ENCODE data around the gene CHD6. TPM values are rescaled to one million over a fixed set of nuclear protein-coding genes. Genes with fewer than 3 reads are reported as not detected.

CHD6 gene
- total and polyA plus RNA-seq, 3 experiments from 2014 or later: 24.6 to 59.5 (median 25.3) TPM

- H3K27me3 Mint-ChIP-seq: no peaks in the 10 kb centered on the region
- peaks cover 2 to 80% (median 52%) of the 10 kb centered on the region in 3 donors for H3K36me3 Mint-ChIP-seq
- H3K4me3 Mint-ChIP-seq: no peak overlapping the region
- no peaks in the 10 kb centered on the region for H3K9me3 Mint-ChIP-seq
- Histone ChIP-seq H3K9me3 (ENCODE audit: low read length) (no peaks in the 10 kb centered on the region), H3K27ac (ENCODE audit: low read depth, low read length) (no peak overlapping the region), H3K27me3 (ENCODE audit: insufficient read depth, low read length, poor library complexity, severe bottlenecking) (no peaks in the 10 kb centered on the region), H3K4me1 (ENCODE audit: insufficient read depth, low read length) (no peaks in the 10 kb centered on the region), H3K36me3 (ENCODE audit: insufficient read depth, low read length) (peaks cover 21% of the 10 kb centered on the region), H3K4me3 (ENCODE audit: low read length) (no peak overlapping the region)
- ChIA-PET CTCF (no interaction called here), POLR2A (no interaction called here)
- peaks cover 10 to 11% (median 10%) of the 10 kb centered on the region in 3 donors for H3K4me1 Mint-ChIP-seq
- no peak for DNase-seq
- peak overlapping the region in 1 of 8 donors; percentile 24 for H3K27ac Mint-ChIP-seq
These were observed 134.6 kb downstream of the CHD6 start for GRCh38 chr20:41483553-41483930.

DNA sequence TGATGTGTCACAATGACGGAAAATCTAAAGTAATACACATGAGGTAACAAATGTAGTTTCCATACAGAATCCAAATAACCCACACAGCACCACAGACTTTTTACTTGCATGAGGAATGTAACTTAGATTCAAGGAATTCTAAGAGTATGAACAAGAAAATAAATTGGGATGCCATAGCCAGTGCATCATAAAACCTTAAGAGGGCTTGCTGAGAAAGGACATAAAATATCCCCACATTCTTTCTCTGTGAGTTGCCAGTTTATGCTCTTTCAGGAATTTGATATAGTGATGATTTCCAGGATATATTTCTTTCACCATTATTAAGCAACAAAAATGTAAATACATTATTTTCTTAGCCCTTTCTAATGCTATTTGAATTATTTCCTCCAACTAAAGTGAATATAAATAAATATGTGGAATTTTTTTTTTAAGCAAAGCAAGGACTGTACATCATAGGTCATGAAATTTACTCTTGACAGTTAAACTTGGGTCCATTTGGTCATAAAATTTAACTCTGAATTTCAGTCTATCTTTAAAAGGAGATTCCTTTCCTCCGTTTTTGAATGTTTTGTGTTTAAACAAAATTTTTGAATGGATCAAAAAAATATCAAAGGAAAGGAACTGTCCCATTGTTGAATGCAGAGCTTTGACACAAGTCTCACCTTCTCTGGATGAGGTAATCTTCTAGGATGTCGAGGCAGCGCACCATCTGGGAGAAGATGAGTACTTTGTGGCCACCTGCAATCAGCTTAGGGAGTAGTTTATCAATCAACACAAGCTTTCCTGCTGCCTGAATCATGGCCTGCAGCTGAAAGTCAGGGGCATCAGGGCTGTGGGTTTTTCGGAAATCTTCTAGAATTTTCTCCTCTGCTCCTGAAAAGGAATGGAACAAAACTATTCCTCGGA lies 135.3 kb downstream of the CHD6 start:
- peaks cover 15% of the 10 kb centered on the region for H3K36me3 ChIP-seq (ENCODE audit: insufficient read depth, low read length)
- Mint-ChIP-seq H3K9me3 (no peaks in the 10 kb centered on the region), H3K27ac (peak overlapping the region in 2 of 8 donors; percentile 12 to 52), H3K36me3 (peaks cover 0 to 80% (median 49%) of the 10 kb centered on the region in 3 donors), H3K4me3 (no peak overlapping the region), H3K4me1 (peaks cover 10 to 11% (median 10%) of the 10 kb centered on the region in 3 donors), H3K27me3 (no peaks in the 10 kb centered on the region)
- no peak overlapping the region for H3K4me3 ChIP-seq (ENCODE audit: low read length)
- DNase-seq: no peak
- CTCF ChIA-PET: no interaction called here
- H3K4me1 ChIP-seq (ENCODE audit: insufficient read depth, low read length): no peaks in the 10 kb centered on the region
- H3K27ac ChIP-seq (ENCODE audit: low read depth, low read length): no peak overlapping the region
- H3K27me3 ChIP-seq (ENCODE audit: insufficient read depth, low read length, poor library complexity, severe bottlenecking): no peaks in the 10 kb centered on the region
- POLR2A ChIA-PET: no interaction called here
- no peaks in the 10 kb centered on the region for H3K9me3 ChIP-seq (ENCODE audit: low read length)

- H3K36me3 Mint-ChIP-seq: peaks cover 0 to 74% (median 38%) of the 10 kb centered on the region in 3 donors
- Histone ChIP-seq H3K27me3 (ENCODE audit: insufficient read depth, low read length, poor library complexity, severe bottlenecking) (no peaks in the 10 kb centered on the region), H3K4me1 (ENCODE audit: insufficient read depth, low read length) (no peaks in the 10 kb centered on the region), H3K36me3 (ENCODE audit: insufficient read depth, low read length) (peaks cover 4% of the 10 kb centered on the region), H3K9me3 (ENCODE audit: low read length) (no peaks in the 10 kb centered on the region), H3K27ac (ENCODE audit: low read depth, low read length) (no peak overlapping the region), H3K4me3 (ENCODE audit: low read length) (no peak overlapping the region)
- ChIA-PET CTCF (interaction anchor here (1.0 kb wide), 1 partner anchor 15 kb away, joined by 3 read pairs; no protein-coding TSS in a partner anchor), POLR2A (no interaction called here)
- DNase-seq: peak in 1 of 5 donors; percentile 8
- H3K4me3 Mint-ChIP-seq: no peak overlapping the region
- no peaks in the 10 kb centered on the region for H3K27me3 Mint-ChIP-seq
- peak overlapping the region in 6 of 8 donors; percentile 0 to 81 (median 40) for H3K27ac Mint-ChIP-seq
- H3K4me1 Mint-ChIP-seq: peaks cover 11 to 17% (median 16%) of the 10 kb centered on the region in 3 donors
- H3K9me3 Mint-ChIP-seq: no peaks in the 10 kb centered on the region
These were observed 138.0 kb downstream of the CHD6 start for GRCh38 chr20:41480054-41480770.

GRCh38 chr20:41479113-41479512 lies 139.1 kb downstream of the CHD6 start:
- peak overlapping the region in 2 of 8 donors; percentile 7 to 68 for H3K27ac Mint-ChIP-seq
- Histone ChIP-seq H3K27ac (ENCODE audit: low read depth, low read length) (no peak overlapping the region), H3K4me3 (ENCODE audit: low read length) (no peak overlapping the region), H3K9me3 (ENCODE audit: low read length) (no peaks in the 10 kb centered on the region), H3K27me3 (ENCODE audit: insufficient read depth, low read length, poor library complexity, severe bottlenecking) (no peaks in the 10 kb centered on the region), H3K36me3 (ENCODE audit: insufficient read depth, low read length) (peaks cover 7% of the 10 kb centered on the region), H3K4me1 (ENCODE audit: insufficient read depth, low read length) (no peaks in the 10 kb centered on the region)
- peaks cover 11 to 17% (median 16%) of the 10 kb centered on the region in 3 donors for H3K4me1 Mint-ChIP-seq
- DNase-seq: no peak
- H3K9me3 Mint-ChIP-seq: no peaks in the 10 kb centered on the region
- H3K36me3 Mint-ChIP-seq: peaks cover 0 to 72% (median 33%) of the 10 kb centered on the region in 3 donors
- ChIA-PET CTCF (no interaction called here), POLR2A (no interaction called here)
- H3K27me3 Mint-ChIP-seq: no peaks in the 10 kb centered on the region
- H3K4me3 Mint-ChIP-seq: no peak overlapping the region

GRCh38 chr20:41478026-41478425 lies 140.2 kb downstream of the CHD6 start:
- DNase-seq: no peak
- peaks cover 11 to 17% (median 16%) of the 10 kb centered on the region in 3 donors for H3K4me1 Mint-ChIP-seq
- peak overlapping the region in 2 of 8 donors; percentile 14 to 51 for H3K27ac Mint-ChIP-seq
- POLR2A ChIA-PET: no interaction called here
- no peak overlapping the region for H3K4me3 Mint-ChIP-seq
- H3K27me3 Mint-ChIP-seq: no peaks in the 10 kb centered on the region
- CTCF ChIA-PET: no interaction called here
- Histone ChIP-seq H3K4me1 (ENCODE audit: insufficient read depth, low read length) (no peaks in the 10 kb centered on the region), H3K4me3 (ENCODE audit: low read length) (no peak overlapping the region), H3K36me3 (ENCODE audit: insufficient read depth, low read length) (peaks cover 12% of the 10 kb centered on the region), H3K27ac (ENCODE audit: low read depth, low read length) (no peak overlapping the region), H3K9me3 (ENCODE audit: low read length) (no peaks in the 10 kb centered on the region), H3K27me3 (ENCODE audit: insufficient read depth, low read length, poor library complexity, severe bottlenecking) (no peaks in the 10 kb centered on the region)
- no peaks in the 10 kb centered on the region for H3K9me3 Mint-ChIP-seq
- H3K36me3 Mint-ChIP-seq: peaks cover 0 to 71% (median 29%) of the 10 kb centered on the region in 3 donors

- Mint-ChIP-seq H3K4me3 (no peak overlapping the region), H3K27ac (no peak overlapping the region), H3K4me1 (peaks cover 11 to 17% (median 16%) of the 10 kb centered on the region in 3 donors), H3K9me3 (no peaks in the 10 kb centered on the region), H3K27me3 (no peaks in the 10 kb centered on the region), H3K36me3 (peaks cover 0 to 76% (median 30%) of the 10 kb centered on the region in 3 donors)
- ChIA-PET CTCF (no interaction called here), POLR2A (no interaction called here)
- Histone ChIP-seq H3K4me3 (ENCODE audit: low read length) (no peak overlapping the region), H3K27ac (ENCODE audit: low read depth, low read length) (no peak overlapping the region), H3K27me3 (ENCODE audit: insufficient read depth, low read length, poor library complexity, severe bottlenecking) (no peaks in the 10 kb centered on the region), H3K9me3 (ENCODE audit: low read length) (no peaks in the 10 kb centered on the region), H3K4me1 (ENCODE audit: insufficient read depth, low read length) (no peaks in the 10 kb centered on the region), H3K36me3 (ENCODE audit: insufficient read depth, low read length) (peaks cover 13% of the 10 kb centered on the region)
- DNase-seq: no peak
These were observed 141.7 kb downstream of the CHD6 start for GRCh38 chr20:41476446-41476845.

DNA sequence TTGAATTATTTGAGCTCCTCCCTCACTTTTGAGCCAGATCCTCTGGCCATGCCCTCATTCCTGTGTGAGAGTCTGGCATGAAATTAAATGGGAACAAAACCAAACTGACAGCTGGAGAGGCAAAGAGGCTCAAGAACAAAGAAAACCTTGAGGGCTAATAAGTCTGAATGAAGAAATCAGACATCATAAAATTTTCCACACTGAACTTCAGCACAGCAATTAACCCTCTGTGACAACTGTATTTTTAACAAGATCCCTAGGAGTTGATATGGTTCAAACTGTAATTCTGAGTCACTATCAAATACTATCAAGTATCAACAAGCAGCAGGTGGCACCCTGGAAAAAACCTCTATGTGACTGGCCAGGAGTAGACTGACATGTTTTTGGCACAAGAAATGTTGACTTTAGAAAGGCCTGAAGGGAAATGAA lies 142.2 kb downstream of the CHD6 start:
- Mint-ChIP-seq H3K27ac (no peak overlapping the region), H3K4me1 (peaks cover 11 to 17% (median 16%) of the 10 kb centered on the region in 3 donors), H3K9me3 (no peaks in the 10 kb centered on the region), H3K36me3 (peaks cover 0 to 79% (median 30%) of the 10 kb centered on the region in 3 donors), H3K27me3 (no peaks in the 10 kb centered on the region), H3K4me3 (no peak overlapping the region)
- ChIA-PET CTCF (no interaction called here), POLR2A (interaction anchor here (0.6 kb wide), 1 partner anchor 67 kb away, joined by 4 read pairs; no protein-coding TSS in a partner anchor)
- DNase-seq: no peak
- H3K4me3 ChIP-seq (ENCODE audit: low read length): no peak overlapping the region
- no peaks in the 10 kb centered on the region for H3K27me3 ChIP-seq (ENCODE audit: insufficient read depth, low read length, poor library complexity, severe bottlenecking)
- H3K27ac ChIP-seq (ENCODE audit: low read depth, low read length): no peak overlapping the region
- H3K9me3 ChIP-seq (ENCODE audit: low read length): no peaks in the 10 kb centered on the region
- no peaks in the 10 kb centered on the region for H3K4me1 ChIP-seq (ENCODE audit: insufficient read depth, low read length)
- H3K36me3 ChIP-seq (ENCODE audit: insufficient read depth, low read length): peaks cover 13% of the 10 kb centered on the region

GRCh38 chr20:41475503-41475902 lies 142.7 kb downstream of the CHD6 start:
- no peak overlapping the region for H3K27ac ChIP-seq (ENCODE audit: low read depth, low read length)
- no peak overlapping the region for H3K4me3 Mint-ChIP-seq
- no peaks in the 10 kb centered on the region for H3K9me3 ChIP-seq (ENCODE audit: low read length)
- H3K4me3 ChIP-seq (ENCODE audit: low read length): no peak overlapping the region
- H3K27me3 ChIP-seq (ENCODE audit: insufficient read depth, low read length, poor library complexity, severe bottlenecking): no peaks in the 10 kb centered on the region
- peaks cover 9 to 14% (median 13%) of the 10 kb centered on the region in 3 donors for H3K4me1 Mint-ChIP-seq
- no peaks in the 10 kb centered on the region for H3K9me3 Mint-ChIP-seq
- no peak for DNase-seq
- no peaks in the 10 kb centered on the region for H3K27me3 Mint-ChIP-seq
- peaks cover 19% of the 10 kb centered on the region for H3K36me3 ChIP-seq (ENCODE audit: insufficient read depth, low read length)
- ChIA-PET CTCF (no interaction called here), POLR2A (interaction anchor here (0.6 kb wide), 1 partner anchor 68 kb away, joined by 4 read pairs; no protein-coding TSS in a partner anchor)
- peak overlapping the region in 3 of 8 donors; percentile 7 to 19 (median 9) for H3K27ac Mint-ChIP-seq
- peaks cover 3 to 81% (median 31%) of the 10 kb centered on the region in 3 donors for H3K36me3 Mint-ChIP-seq
- H3K4me1 ChIP-seq (ENCODE audit: insufficient read depth, low read length): no peaks in the 10 kb centered on the region
